Prostate gland (tissue), 2 donors: ENCODE measurements around the gene TEAD4. TPM values are rescaled to one million over a fixed set of nuclear protein-coding genes. Genes with fewer than 3 reads are reported as not detected.

Source experiments
- DNase-seq: peaks from one replicate; pipeline ENCODE4 v3.0.0-alpha.2; 2019; ENCODE audit warnings: low spot score
- H3K27ac ChIP-seq, 2 donors: fragments of 200-600 bp; sonication (generic); 2 replicates each; pipeline ENCODE4 v1.5.1; 2017 to 2019
- H3K27me3 ChIP-seq: fragments of 200-600 bp; sonication (generic); replicated peaks from 2 replicates; pipeline ENCODE4 v1.5.1; 2019; ENCODE audit not compliant: insufficient read depth
- H3K36me3 ChIP-seq, 2 donors: fragments of 200-600 bp; sonication (generic); 1 replicate in 1 of 2; 2 replicates in 1 of 2; pipeline versions ENCODE4 v1.5.1 to v1.8.1; 2017 to 2019
- H3K4me1 ChIP-seq: fragments of 200-600 bp; sonication (generic); replicated peaks from 2 replicates; pipeline ENCODE4 v1.5.1; 2019
- H3K4me3 ChIP-seq, 2 donors: fragments of 200-600 bp; sonication (generic); 2 replicates each; pipeline ENCODE4 v1.5.1; 2017 to 2019
- H3K9me3 ChIP-seq: fragments of 200-600 bp; sonication (generic); 2 replicates; pipeline ENCODE4 v1.5.1; 2017
- CTCF ChIP-seq, 4 experiments: fragments of 200-600 bp in 2 of 4; fragments of 450-650 bp in 2 of 4; sonication (generic) in 2 of 4; IDR thresholded peaks; 1 replicate in 3 of 4; 2 replicates in 1 of 4; pipeline ENCODE4 v1.5.1; 2016 to 2019; ENCODE audit warnings: antibody characterized with exemption in 4 of 4, mild to moderate bottlenecking in 2 of 4, moderate library complexity in 2 of 4
- POLR2A ChIP-seq: fragments of 450-650 bp; IDR thresholded peaks from one replicate; pipeline ENCODE4 v1.6.1; 2016; ENCODE audit warnings: antibody characterized with exemption, mild to moderate bottlenecking
- POLR2AphosphoS5 ChIP-seq: sonication (generic); formaldehyde crosslinking; IDR thresholded peaks from one replicate; pipeline ENCODE4 v1.6.1; 2017; ENCODE audit warnings: antibody characterized with exemption
- WGBS: methylation state at CpG from one replicate; pipeline ENCODE4 v1.1.5; 2018; 5-methylcytosine and 5-hydroxymethylcytosine counted together
- intact Hi-C: fragments of 100-400 bp; cut with DNase I; formaldehyde crosslinking; loops from one replicate; pipeline ENCODE4 v1.14.2; 2022
- total RNA-seq, 2 donors: library from RNA; depleted of rRNA; stranded (reverse); fragments of >200 nt; gene quantifications; one replicate each; pipeline ENCODE4 v1.1.0, GENCODE V29; 2016

TEAD4 gene
- total RNA-seq, 2 donors from 2014 or later = 9.9 to 20.9 TPM

- no peak for TF ChIP-seq POLR2A
- no peak for TF ChIP-seq CTCF (IDR thresholded peaks at IDR 0.05)
- no peak for TF ChIP-seq POLR2AphosphoS5
- WGBS = 89% methylated on average over 7 of the region's 7 CpGs
- H3K27me3 ChIP-seq = no peaks in the 10 kb centered on the region
- no peaks in the 10 kb centered on the region for H3K4me1 ChIP-seq
- H3K36me3 ChIP-seq = no peaks in the 10 kb centered on the region
- DNase-seq = no peak
- H3K4me3 ChIP-seq = no peak overlapping the region
- H3K9me3 ChIP-seq = no peaks in the 10 kb centered on the region
- intact Hi-C loops = no loop called here
- no peak overlapping the region for H3K27ac ChIP-seq
These were observed 79.0 kb downstream of the TEAD4 start for GRCh38 chr12:3038166-3038565.

- 84% methylated on average over 11 of the region's 11 CpGs for WGBS
- no peaks in the 10 kb centered on the region for H3K9me3 ChIP-seq
- no peak overlapping the region for H3K4me3 ChIP-seq
- no peak for DNase-seq
- intact Hi-C loops = no loop called here
- H3K36me3 ChIP-seq = no peaks in the 10 kb centered on the region
- no peaks in the 10 kb centered on the region for H3K27me3 ChIP-seq
- no peak overlapping the region for H3K27ac ChIP-seq
- H3K4me1 ChIP-seq = no peaks in the 10 kb centered on the region
- TF ChIP-seq POLR2AphosphoS5 (no peak), POLR2A (no peak), CTCF (IDR thresholded peaks at IDR 0.05) (no peak)
These were observed 79.8 kb downstream of the TEAD4 start for GRCh38 chr12:3038926-3039510.

GRCh38 chr12:3040026-3040656, 80.9 kb downstream of the TEAD4 start:
- intact Hi-C loops = no loop called here
- DNase-seq = no peak
- no peaks in the 10 kb centered on the region for H3K9me3 ChIP-seq
- H3K36me3 ChIP-seq = no peaks in the 10 kb centered on the region
- WGBS = 94% methylated on average over 15 of the region's 15 CpGs
- no peaks in the 10 kb centered on the region for H3K27me3 ChIP-seq
- TF ChIP-seq POLR2A (no peak), POLR2AphosphoS5 (no peak), CTCF (IDR thresholded peaks at IDR 0.05) (no peak)
- no peak overlapping the region for H3K4me3 ChIP-seq
- no peaks in the 10 kb centered on the region for H3K4me1 ChIP-seq
- no peak overlapping the region for H3K27ac ChIP-seq

GRCh38 chr12:3040663-3041544, 81.7 kb downstream of the TEAD4 start:
- H3K9me3 ChIP-seq = no peaks in the 10 kb centered on the region
- no peaks in the 10 kb centered on the region for H3K27me3 ChIP-seq
- no peak for DNase-seq
- no peaks in the 10 kb centered on the region for H3K4me1 ChIP-seq
- WGBS = 93% methylated on average over 29 of the region's 29 CpGs
- TF ChIP-seq POLR2A = no peak
- TF ChIP-seq CTCF (IDR thresholded peaks at IDR 0.05) = no peak
- intact Hi-C loops = no loop called here
- H3K27ac ChIP-seq = no peak overlapping the region
- no peak overlapping the region for H3K4me3 ChIP-seq
- H3K36me3 ChIP-seq = no peaks in the 10 kb centered on the region
